Aorta (tissue), 5 donors: Measurements from ENCODE around the gene HIVEP3. TPM values are rescaled to one million over a fixed set of nuclear protein-coding genes. Genes with fewer than 3 reads are reported as not detected.

Experiments used
- ATAC-seq: fragments of 200-7000 bp; cut with Tn5 transposase; one replicate; pipeline ENCODE4 v1.9.1; 2022; ENCODE audit warnings: moderate library complexity; ENCODE audit not compliant: low FRiP score
- DNase-seq, 2 donors: peaks; one replicate each; pipeline ENCODE4 v3.0.0-alpha.2; 2020
- H3K27ac ChIP-seq, 2 donors: one replicate each; pipeline ENCODE4 v1.5.1; 2013; ENCODE audit warnings: low read length in 2 of 2, mild to moderate bottlenecking in 2 of 2, moderate library complexity in 2 of 2, control low read depth in 1 of 2, inconsistent platforms in 1 of 2, low read depth in 1 of 2
- H3K27me3 ChIP-seq, 2 donors: one replicate each; pipeline ENCODE4 v1.6.1; 2013; ENCODE audit warnings: control low read depth in 1 of 2, low read length in 1 of 2, mild to moderate bottlenecking in 1 of 2, moderate library complexity in 1 of 2; ENCODE audit not compliant: insufficient read depth in 2 of 2, control insufficient read depth in 1 of 2
- H3K36me3 ChIP-seq, 2 donors: one replicate each; pipeline ENCODE4 v1.6.1; 2013; ENCODE audit warnings: control low read depth in 1 of 2, low read length in 1 of 2, mild to moderate bottlenecking in 1 of 2; ENCODE audit not compliant: insufficient read depth in 2 of 2, control insufficient read depth in 1 of 2
- H3K4me1 ChIP-seq, 2 donors: one replicate each; pipeline ENCODE4 v1.6.1; 2013; ENCODE audit warnings: low read length in 2 of 2, control low read depth in 1 of 2, mild to moderate bottlenecking in 1 of 2, moderate library complexity in 1 of 2; ENCODE audit not compliant: insufficient read depth in 2 of 2, control insufficient read depth in 1 of 2
- H3K4me3 ChIP-seq, 2 donors: one replicate each; pipeline ENCODE4 v1.5.1; 2013; ENCODE audit warnings: low read length in 2 of 2, control low read depth in 1 of 2, mild to moderate bottlenecking in 1 of 2
- H3K9me3 ChIP-seq: one replicate; pipeline ENCODE4 v1.6.1; 2013; ENCODE audit warnings: mild to moderate bottlenecking, low read length; ENCODE audit not compliant: control insufficient read depth
- WGBS, 2 donors: extraction: QIAGEN DNeasy Blood & Tissue Kit; methylation state at CpG; one replicate each; pipeline ENCODE4 v1.1.7; 2013; 5-methylcytosine and 5-hydroxymethylcytosine counted together
- intact Hi-C, 2 donors: fragments of 100-400 bp; cut with DNase I; formaldehyde crosslinking; loops; one replicate each; pipeline versions ENCODE4 v1.14.2 to v1.15.0; 2022
- polyA plus RNA-seq, 2 donors: library from polyadenylated mRNA; stranded (reverse); fragments of 200-250 nt; gene quantifications; one replicate each; pipeline ENCODE4 v1.2.3, GENCODE V29; 2013
- total RNA-seq, 2 donors: library from RNA; stranded (reverse); fragmentation: NEBNext Ultra II Directional; extraction: Animal tissue kit (Norgen Biotek cat#: 25700); gene quantifications; one replicate each; pipeline ENCODE4 v1.2.1, GENCODE V29; 2021
- donor health status: healthy with polysubstance abuse.
- donor health status: Bipolar disorder and iron deficiency.
- donor health status: DM: no; HTN: no; CAD: no.
- donor health status: DM: no; HTN: no; CAD: no.
- donor health status: DM: yes; HTN: yes; CAD: no.

Gene HIVEP3
- total and polyA plus RNA-seq, 4 donors = 1.6 to 6.3 (median 4.0) TPM

DNA sequence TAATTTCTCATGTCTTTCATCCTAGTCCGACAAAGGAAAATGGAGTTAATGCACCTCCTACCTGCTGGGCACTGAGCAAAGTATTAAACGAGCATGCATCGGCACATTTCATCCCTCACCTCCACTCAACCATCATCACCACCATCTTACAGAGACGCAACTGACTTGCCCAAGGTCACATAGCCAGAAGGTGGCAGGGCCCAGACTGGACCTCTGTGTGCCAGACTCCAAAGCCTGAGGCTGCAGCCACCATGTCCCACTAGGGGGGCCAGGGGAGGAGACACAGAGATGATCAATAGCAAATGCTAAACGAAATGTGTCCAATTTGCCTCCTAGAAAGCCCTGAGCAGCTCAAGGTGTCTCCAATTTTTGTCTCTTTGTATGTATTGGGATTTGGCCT, 270.5 kb downstream of the HIVEP3 start:
- Histone ChIP-seq H3K27ac (no peak overlapping the region), H3K9me3 (no peaks in the 10 kb centered on the region), H3K4me3 (no peak overlapping the region), H3K4me1 (no peaks in the 10 kb centered on the region), H3K27me3 (no peaks in the 10 kb centered on the region), H3K36me3 (no peaks in the 10 kb centered on the region)
- intact Hi-C loops = no loop called here
- WGBS, 2 donors = 97 to 98% methylated on average over 5 of the region's 5 CpGs
- DNase-seq = no peak
- ATAC-seq = no peak

- Histone ChIP-seq H3K4me1 (no peaks in the 10 kb centered on the region), H3K27me3 (no peaks in the 10 kb centered on the region), H3K4me3 (no peak overlapping the region), H3K36me3 (no peaks in the 10 kb centered on the region), H3K27ac (no peak overlapping the region), H3K9me3 (no peaks in the 10 kb centered on the region)
- 77 to 78% methylated on average over 4 of the region's 4 CpGs for WGBS, 2 donors
- ATAC-seq (no peak), DNase-seq (no peak)
- intact Hi-C loops = no loop called here
These were observed 271.2 kb downstream of the HIVEP3 start for GRCh38 chr1:41647221-41648135.

- ATAC-seq (no peak), DNase-seq (no peak)
- H3K36me3 ChIP-seq = no peaks in the 10 kb centered on the region
- H3K9me3 ChIP-seq = no peaks in the 10 kb centered on the region
- H3K4me1 ChIP-seq = no peaks in the 10 kb centered on the region
- no peak overlapping the region for H3K27ac ChIP-seq
- intact Hi-C loops = no loop called here
- H3K4me3 ChIP-seq = no peak overlapping the region
- WGBS, 2 donors = 96% methylated on average over 4 of the region's 4 CpGs
- no peaks in the 10 kb centered on the region for H3K27me3 ChIP-seq
These were observed 272.5 kb downstream of the HIVEP3 start for GRCh38 chr1:41646186-41646585.

DNA sequence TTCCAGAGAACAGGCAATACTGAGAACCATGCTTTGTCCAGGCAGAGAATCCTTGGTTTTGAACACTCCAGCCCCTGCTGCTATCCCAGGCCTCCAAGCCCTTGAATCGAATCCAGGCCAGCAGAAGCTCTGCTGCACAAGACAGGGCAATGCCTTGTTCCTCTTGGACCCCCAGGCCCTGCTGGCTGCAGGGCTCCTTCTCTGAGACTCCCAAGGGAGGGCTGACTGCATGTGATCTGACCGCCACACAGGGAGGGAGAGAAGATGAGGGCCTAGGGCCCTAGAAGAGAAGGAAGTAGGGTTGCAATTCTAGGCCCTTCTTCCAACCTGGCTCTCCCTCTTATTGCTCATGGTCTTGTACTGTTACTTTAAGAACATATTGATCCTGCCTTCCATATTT, 273.7 kb downstream of the HIVEP3 start:
- no peak overlapping the region for H3K27ac ChIP-seq
- intact Hi-C loops = no loop called here
- H3K27me3 ChIP-seq = no peaks in the 10 kb centered on the region
- H3K4me3 ChIP-seq = no peak overlapping the region
- no peak for ATAC-seq
- H3K4me1 ChIP-seq = no peaks in the 10 kb centered on the region
- 95 to 98% methylated on average over 2 of the region's 2 CpGs for WGBS, 2 donors
- peak in 1 of 2 donors; percentile 37 for DNase-seq
- no peaks in the 10 kb centered on the region for H3K36me3 ChIP-seq
- no peaks in the 10 kb centered on the region for H3K9me3 ChIP-seq

GRCh38 chr1:41642922-41643821, 275.6 kb downstream of the HIVEP3 start:
- intact Hi-C loops = no loop called here
- no peak for ATAC-seq
- DNase-seq = peak in 1 of 2 donors; percentile 31
- no peaks in the 10 kb centered on the region for H3K4me1 ChIP-seq
- H3K9me3 ChIP-seq = no peaks in the 10 kb centered on the region
- no peaks in the 10 kb centered on the region for H3K27me3 ChIP-seq
- no peak overlapping the region for H3K4me3 ChIP-seq
- H3K27ac ChIP-seq = no peak overlapping the region
- 91 to 94% methylated on average over 13 of the region's 13 CpGs for WGBS, 2 donors
- H3K36me3 ChIP-seq = no peaks in the 10 kb centered on the region

DNA sequence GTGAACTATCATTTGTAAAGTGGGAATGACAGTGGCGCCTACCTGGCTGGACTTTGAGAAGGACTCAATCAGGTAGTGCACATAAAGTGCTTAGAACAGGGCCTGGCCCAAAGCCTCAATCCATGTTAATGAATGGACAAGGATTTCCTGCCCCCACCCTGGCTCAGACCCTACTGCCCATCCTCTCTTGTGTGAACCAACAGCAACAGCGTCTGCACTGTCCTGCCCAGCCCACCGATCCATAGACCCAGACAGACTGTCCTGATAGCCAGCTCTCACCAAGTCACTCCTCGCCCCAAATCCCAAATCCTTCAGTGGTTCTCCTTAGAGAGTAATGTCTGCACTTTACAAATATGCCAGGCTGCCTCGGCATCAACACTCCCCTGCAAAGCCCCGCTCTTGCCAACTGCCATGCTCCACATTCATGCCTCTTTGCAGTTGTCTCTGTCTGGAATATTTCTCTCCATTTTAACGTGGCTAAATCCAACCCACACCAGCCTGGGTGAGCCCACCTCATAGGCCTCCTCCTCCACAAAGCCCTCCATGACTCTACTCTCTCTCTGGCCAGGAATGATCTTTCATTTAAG, 276.7 kb downstream of the HIVEP3 start:
- Histone ChIP-seq H3K27me3 (no peaks in the 10 kb centered on the region), H3K27ac (no peak overlapping the region), H3K4me3 (no peak overlapping the region), H3K4me1 (no peaks in the 10 kb centered on the region), H3K36me3 (no peaks in the 10 kb centered on the region), H3K9me3 (no peaks in the 10 kb centered on the region)
- WGBS, 2 donors = 91% methylated on average over 7 of the region's 7 CpGs
- intact Hi-C loops = no loop called here
- ATAC-seq (no peak), DNase-seq (peak in 1 of 2 donors; percentile 5)

- WGBS, 2 donors = 95% methylated on average over 3 of the region's 3 CpGs
- H3K27me3 ChIP-seq = no peaks in the 10 kb centered on the region
- intact Hi-C loops = no loop called here
- H3K36me3 ChIP-seq = no peaks in the 10 kb centered on the region
- H3K4me1 ChIP-seq = no peaks in the 10 kb centered on the region
- H3K27ac ChIP-seq = no peak overlapping the region
- ATAC-seq (no peak), DNase-seq (no peak)
- H3K4me3 ChIP-seq = no peak overlapping the region
- no peaks in the 10 kb centered on the region for H3K9me3 ChIP-seq
These were observed 277.3 kb downstream of the HIVEP3 start for GRCh38 chr1:41641475-41641814.

DNA sequence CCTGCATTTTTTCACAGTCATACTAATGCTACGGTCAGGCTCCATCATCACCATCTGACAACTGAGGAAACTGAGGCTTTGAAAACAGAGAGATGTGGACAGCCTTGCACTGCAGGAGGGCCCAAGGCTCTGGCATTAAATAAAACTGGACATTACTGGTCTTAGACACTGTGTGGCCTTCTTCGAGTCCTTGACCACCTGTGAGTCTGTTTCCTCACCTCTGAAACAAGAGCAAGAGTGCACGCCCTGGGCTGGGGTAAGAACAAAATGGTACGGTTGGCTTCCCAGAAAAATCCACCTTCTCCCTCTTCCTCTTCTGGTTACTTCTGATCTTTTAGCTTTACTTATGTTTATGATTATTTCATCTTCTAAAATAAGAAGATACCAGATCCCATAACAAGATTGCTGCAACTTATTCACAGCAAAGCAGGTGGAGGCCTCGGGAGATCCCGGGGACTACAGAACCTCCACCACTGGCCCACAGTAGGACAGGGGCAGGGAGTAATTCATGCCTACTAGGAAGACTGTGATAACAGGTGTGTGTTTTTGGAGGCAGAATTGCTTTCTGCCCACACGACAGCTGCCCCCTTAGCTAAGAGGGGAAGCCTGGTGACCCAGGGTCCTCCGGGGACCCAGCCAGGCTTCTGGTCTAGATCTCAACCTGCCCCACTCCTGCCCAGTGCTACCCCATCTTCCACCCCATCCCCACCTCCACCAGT, 277.8 kb downstream of the HIVEP3 start:
- no peaks in the 10 kb centered on the region for H3K9me3 ChIP-seq
- no peaks in the 10 kb centered on the region for H3K27me3 ChIP-seq
- peak in 1 of 2 donors; percentile 38 for DNase-seq
- peak; percentile 12 for ATAC-seq
- no peaks in the 10 kb centered on the region for H3K4me1 ChIP-seq
- WGBS, 2 donors = 98 to 100% methylated on average over 8 of the region's 8 CpGs
- H3K4me3 ChIP-seq = no peak overlapping the region
- no peaks in the 10 kb centered on the region for H3K36me3 ChIP-seq
- intact Hi-C loops = no loop called here
- H3K27ac ChIP-seq = no peak overlapping the region
